CD1c-positive myeloid dendritic cell (primary cell): Measurements from ENCODE around the gene KLHL18.
"Not testable (repeated sequence)": the region's sequence is repeated elsewhere in the genome, so short reads cannot be mapped to it uniquely, and the experiment has no call there.

Experiments used
- DNase-seq: peaks from one replicate; pipeline ENCODE4 v3.0.0-alpha.2; 2016; ENCODE audit errors: extremely low spot score

KLHL18 gene

DNA sequence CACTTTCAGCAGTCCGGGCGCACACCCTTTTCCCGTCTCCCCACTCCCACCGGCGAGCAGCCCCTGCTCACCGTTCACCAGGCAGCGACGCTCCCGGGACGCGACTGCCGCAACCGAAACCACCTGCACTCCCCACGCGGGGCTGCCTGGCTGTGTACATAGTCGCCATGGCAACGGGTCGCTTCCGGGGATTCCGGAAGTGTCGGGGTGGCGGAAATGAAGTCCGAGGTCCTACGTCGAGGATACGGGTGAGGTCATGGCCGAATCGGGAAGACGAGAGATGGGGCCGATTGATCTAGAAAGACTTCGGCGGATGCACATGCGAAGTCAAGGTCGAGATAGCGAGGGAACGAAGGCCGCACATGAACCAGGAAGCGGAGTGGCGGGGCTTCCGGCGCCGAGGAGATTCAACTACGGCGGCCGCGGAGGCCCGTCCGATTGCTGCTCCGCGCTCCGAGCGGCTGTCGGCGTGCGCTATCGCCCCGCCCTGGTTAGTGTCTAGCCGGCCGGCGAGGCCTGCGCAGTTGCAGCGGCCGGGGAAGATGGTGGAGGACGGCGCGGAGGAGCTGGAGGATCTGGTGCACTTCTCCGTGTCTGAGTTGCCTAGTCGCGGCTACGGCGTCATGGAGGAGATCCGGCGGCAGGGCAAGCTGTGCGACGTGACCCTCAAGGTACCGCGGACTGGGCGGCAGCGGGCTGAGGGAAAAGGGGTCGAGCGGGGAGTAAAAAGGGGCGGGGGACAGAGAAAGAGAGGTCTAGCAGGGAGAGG lies at the start of gene KLHL18, which contains the start of gene KIF9:
TSS of gene KLHL18 (plus strand) at position 521 of the 769 bp plus-strand sequence. CDS start at position 543, 22 bp downstream.
TSS of gene KIF9 (minus strand) at position 376 of the 769 bp plus-strand sequence. CDS start 5,425 bp downstream, outside the sequence.
- peak; percentile 98 for DNase-seq

DNA sequence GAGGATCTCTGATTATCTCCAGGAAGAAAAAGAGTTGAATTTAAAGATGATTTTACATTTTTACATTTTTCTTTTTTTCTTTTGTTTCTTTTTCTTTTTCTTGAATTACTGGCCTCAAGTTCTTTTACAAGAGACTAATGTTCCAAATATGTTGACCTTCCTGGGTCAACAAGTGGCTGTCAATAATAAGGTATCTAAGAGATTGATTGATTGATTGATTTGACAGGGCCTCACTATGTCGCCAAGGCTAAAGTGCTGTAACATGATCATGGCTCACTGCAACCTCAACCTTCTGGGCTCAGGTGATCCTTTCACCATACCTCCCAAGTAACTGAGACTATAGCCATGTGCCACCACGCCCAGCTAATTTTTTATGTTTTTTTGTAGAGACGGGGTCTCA lies 44.7 kb upstream of the KLHL18 start:
- no peak for DNase-seq

DNA sequence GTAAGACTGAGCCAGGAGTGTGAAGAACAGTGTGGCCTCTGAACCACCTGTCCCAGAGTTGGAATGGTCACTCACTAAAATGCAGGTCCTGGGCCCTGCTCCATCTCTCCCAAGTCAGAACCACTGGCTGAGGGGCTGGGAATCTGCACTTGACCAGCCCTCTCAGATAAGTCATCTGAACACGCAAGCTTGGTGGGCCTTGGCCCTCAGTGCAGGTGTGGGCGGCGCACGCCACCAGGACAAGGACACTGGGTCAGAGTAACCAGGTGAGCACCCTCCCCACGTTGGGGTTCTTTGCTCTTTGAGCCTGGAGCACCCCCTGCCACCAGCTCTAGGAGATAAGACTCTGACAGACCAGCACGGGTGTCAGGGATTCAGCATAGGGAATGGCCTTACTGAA lies 42.8 kb upstream of the KLHL18 start:
- no peak for DNase-seq

DNA sequence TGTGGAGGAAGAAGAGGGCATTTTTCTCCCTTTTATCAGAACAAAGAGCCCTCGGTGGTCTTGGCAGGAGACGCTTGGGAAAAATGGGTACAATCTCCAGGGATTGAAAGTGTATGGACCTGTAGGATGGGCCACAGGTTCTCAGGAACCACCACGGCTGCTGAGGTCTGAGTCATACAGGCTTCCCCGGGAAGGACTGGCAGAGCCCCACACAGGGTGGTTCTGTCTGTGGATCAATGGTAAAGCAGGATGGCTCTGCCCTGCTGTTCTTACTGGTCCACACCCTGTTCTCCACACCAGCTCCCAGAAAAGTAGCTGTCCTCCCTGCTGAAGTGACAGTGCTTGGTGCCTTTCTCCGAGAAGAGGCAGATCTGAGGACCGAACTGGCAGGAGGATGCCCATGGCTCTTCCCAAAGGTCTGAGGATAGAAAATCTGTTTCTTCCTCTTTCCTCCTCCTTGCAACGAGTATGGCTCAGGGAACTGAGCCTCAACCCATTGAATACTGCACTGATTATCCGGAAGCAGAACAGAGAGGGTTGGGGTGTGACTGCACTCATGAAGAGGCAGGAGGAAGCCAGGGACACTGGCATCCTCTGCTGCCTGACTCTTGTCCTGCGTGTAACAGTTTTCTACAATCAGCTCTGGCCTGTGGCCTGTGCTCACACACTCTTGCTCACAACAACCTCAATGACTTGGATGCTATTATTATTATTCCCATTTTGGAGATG lies 39.2 kb upstream of the KLHL18 start:
- peak; percentile 41 for DNase-seq

DNA sequence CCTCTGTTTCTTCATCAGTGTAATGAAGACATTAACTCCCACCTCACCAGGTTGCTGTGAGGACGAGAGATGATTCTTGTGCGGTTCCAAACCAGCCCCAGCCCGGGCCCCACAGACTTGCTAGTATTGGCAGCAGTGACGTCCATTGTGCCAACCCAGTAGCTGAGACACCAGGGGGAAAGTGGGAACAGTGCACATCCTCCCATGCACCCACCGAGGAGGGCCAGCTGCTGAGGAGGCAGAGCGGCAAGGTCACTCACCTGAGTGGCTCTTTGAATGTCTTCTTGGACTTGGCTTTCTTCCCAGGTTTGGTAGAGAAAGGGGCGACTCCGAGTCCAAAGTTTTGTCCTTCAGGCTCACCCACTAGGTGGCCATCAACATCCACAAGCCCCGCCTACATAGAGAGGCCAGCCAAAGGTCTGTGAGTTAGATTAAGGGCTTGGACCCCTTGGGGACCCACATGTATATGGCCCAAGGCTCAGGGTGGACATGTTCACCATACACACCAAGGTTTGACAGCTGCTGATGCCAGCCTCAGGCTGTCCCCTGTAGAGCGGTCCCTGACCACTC lies 38.1 kb upstream of the KLHL18 start:
- DNase-seq: no peak

DNA sequence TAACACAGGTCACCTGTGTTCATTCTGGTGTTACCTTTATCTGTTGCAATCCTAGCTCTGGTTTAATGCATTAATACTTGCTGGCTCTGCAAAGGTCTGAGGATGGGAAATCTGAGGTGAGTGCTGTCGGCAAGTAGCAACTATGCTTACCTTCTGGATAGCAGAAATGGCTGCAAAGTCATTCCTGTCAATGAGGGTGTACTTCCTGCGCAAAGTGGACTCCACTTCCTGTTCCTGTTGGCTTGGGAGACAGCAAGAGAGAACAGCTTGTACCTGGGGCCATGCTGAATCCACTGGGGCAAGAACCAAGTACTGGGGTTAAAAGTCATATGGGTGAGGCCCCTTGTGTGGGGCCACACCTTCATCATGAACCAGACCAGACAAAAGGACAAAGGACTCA lies 37.5 kb upstream of the KLHL18 start:
- no peak for DNase-seq

DNA sequence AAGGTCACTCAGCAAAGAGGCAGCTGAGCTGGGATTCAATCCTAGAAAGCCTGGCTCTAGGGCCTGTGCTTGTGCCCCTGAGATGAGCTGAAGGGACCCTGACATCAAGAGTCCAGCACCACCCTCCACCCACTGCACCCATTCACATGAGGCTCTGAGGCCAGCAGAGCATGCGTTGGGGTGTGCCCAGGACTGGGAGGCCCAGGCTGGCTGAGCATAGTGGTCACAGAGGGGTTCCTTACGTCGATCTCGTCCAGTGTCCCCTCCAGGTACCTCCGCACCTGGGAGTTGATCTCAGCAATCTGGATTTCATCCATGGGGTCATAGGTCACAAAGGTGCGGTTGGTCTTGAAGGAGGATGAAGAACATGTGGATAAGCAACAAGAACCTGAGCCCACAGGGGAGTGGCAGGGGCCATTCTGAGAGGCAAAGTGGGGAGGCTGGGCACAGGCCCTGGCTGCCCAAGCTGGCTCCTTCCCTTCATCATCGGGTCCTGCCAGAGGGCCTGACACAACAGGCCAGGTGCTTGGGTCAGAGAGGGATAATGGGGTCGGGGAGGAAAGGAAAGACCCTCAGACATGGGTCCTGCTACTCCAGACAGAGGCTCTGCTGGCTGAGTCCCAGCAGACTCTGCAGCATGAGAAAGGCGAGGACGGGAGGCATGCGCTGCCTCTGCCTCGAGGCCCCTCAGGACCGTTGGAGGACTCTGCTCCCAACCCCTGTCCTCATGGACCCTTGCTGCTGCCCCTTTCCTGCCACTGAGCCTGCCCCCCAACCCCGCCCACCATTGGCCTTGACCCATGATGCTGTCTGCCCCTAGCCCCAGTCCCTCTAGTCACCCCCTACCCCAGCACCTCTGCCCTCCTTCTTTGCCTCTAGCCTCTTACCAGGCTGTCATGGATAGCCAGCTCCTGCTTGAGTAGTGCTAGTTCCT lies 35.3 kb upstream of the KLHL18 start:
- no peak for DNase-seq

DNA sequence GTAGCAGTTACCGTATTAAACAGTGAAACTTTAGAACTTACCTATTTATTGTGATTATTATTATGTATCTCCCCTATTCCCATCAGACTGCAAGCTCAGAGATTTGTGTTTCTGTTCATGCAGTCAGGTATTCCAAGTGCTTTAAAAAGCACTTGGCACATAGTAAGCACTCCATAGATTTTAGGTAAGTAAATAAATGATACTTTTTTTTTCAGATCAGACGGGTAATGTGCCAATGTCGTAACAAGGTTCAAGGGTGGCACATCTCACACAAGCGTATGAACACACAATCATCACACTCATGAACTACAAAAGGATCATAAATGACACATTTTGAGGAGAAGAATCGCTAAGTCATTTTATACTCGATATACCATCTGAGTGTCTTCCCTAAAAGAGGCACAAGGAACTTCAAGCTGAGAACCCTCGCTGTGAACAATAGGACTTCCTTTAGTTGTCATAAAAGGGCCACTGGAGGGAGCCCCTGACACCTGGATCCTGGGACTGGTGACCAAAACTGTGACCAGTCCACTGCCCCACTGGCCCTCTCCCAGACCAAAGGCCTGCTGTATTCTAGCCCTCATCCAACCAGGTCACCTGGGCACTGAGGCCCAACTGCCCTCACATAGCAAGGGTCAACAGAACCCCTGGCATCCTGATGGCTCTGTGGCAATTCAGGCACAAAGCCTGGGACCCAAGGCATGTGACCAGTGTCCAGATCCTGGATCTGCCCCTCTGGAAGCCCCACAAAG lies 32.3 kb upstream of the KLHL18 start:
- DNase-seq: peak; percentile 71

DNA sequence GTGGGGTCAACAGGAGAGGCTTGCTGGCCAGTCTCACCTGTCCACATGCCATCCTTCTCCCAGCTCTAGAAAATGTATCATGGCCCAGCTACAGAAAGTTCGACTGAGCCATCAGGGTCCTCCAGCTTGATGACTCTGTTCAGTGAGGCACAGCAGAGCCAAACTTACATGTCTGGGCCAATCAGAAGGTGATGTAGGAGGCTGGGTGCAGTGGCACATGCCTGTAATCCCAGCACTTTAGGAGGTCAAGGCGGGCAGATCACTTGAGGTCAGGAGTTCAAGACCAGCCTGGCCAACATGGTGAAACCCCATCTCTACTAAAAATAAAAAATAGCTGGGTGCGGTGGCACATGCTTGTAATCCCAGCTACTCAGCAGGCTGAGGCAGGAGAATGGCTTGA lies 31.7 kb upstream of the KLHL18 start:
- not testable (repeated sequence) for DNase-seq

DNA sequence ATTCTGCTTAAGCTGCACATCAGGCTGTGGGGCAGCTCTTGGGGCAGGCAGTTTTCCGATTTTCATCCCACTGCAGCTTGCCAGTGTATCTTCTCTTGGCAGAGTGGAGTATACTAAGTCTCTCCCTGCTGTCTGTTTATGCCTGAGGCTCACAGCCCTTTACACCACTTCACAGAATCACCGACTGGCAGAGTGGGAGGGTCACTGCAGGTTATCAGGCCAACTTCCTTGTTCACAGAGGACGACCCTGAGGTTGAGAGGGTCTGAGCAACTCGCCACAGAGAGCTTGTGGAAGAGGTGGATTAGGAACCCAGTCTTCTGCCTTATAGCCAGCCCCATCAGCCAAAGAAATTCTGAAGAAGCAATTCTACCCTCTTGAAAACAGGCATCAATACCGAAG lies 31.1 kb upstream of the KLHL18 start:
- DNase-seq: no peak

DNA sequence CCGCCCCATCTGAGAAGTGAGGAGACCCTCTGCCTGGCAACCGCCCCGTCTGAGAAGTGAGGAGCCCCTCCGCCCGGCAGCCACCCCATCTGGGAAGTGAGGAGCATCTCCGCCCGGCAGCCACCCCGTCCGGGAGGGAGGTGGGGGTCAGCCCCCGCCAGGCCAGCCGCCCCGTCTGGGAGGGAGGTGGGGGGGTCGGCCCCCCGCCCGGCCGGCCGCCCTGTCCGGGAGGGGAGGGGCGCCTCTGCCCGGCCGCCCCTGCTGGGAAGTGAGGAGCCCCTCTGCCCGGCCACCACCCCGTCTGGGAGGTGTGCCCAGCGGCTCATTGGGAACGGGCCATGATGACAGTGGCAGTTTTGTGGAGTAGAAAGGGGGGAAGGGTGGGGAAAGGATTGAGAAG lies 26.4 kb upstream of the KLHL18 start:
- DNase-seq: not testable (repeated sequence)

DNA sequence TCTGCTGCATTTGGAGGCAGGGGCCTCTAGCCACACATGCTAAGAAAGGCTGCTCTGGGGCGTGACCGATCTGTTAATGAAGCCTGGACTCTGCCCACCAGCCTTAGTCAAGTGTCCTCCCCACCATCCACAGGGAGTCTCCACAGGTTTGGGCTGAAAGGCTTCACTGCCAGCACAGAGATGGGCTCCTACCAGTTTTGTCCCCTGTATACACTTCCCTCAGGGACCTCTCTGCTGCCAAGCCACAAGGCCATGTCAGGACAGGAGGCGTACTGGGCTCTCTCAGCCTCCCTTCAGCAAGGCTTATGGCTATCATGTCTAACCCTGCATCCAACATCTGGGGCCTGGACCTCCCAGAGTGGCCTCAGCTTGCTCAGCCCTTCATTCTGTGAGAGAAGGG lies 23.6 kb upstream of the KLHL18 start:
- DNase-seq: no peak

DNA sequence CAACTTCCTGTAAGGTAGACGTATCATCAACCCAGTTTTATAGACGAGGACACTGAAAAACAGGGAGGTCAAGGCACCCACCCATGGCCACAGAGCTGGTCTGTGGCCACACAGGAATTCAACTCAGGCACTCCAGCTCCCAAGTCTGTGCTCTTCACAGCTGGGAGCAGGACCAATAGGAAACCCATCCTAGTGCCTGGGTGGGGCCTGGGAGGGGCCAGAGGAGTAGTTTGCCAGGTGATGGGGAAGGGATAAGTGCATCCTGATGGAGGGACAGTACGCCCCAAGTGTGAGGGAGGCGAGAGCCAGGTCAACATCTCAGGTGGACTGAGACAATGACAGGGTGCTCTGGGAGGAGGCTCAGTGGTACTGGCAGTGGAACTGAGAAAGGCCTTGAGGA lies 22.1 kb upstream of the KLHL18 start:
- no peak for DNase-seq

DNA sequence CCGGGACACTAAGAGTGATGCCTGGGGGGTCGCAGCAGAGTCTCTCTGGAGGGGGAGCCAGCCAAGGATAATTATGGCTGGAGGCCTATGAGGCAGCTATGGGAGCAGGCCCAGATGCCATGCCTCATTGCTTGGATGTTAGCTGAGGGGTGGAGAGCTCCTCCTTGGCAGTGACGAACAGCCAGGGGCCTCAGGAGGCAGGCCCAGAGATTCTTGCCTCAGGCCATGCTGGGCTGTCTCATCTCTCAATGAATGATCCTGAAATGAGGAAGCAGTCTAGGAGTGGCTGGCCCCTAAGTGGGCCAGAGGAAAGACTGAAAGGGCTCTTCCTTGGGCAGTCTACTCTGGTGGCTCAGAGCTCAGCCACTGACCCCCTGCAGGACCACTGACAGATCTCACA lies 21.4 kb upstream of the KLHL18 start:
- DNase-seq: peak; percentile 15

DNA sequence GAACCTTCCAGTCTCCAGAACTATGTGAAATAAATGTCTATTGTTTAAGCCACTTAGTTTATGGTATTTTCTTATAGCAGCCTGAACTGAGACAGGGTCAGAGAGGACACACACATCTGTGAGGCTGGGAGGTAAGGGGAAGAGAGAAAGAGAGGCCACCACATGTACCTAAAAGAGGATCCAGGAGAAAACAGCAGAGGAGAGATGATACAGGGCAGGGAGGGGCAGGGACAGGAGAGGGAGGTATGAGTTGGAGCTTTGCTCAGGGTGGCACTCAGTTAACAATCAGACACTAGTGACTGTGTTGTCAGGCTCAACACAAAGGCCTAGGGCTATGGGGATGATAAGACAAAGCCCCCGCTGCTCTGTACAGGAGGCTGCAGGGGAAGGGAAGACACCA lies 17.7 kb upstream of the KLHL18 start:
- DNase-seq: no peak

DNA sequence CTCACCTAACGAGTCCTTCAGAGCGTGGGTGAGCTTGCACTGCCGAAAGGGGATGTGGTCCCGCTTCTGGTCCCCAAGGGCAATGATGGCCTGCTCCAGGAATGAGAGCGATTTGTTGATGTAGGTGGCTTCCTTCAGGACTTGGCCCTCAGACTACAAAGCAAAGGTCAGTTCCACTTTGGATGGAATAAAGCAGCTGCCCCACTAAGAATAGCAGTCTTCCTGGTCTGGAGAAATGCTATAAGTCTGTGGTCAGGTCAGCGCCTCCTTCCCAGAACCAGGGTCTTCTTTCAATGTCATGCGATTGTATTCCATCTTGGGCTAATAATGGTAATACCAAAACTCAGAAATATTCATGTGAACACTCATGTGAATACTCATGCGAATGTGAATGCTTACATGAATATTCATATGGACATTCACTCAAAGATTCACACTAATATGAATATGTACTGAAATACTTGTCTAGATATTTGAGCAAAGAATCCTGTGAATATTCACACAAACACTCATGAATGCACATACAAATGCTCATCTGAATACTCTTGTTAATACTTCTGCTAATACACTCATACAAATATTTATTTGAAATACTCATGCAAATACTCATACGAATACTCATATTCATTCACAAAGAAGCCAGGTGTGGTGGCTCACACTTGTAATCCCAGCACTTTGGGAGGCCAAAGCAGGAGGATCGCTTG lies 16.9 kb upstream of the KLHL18 start:
- no peak for DNase-seq

DNA sequence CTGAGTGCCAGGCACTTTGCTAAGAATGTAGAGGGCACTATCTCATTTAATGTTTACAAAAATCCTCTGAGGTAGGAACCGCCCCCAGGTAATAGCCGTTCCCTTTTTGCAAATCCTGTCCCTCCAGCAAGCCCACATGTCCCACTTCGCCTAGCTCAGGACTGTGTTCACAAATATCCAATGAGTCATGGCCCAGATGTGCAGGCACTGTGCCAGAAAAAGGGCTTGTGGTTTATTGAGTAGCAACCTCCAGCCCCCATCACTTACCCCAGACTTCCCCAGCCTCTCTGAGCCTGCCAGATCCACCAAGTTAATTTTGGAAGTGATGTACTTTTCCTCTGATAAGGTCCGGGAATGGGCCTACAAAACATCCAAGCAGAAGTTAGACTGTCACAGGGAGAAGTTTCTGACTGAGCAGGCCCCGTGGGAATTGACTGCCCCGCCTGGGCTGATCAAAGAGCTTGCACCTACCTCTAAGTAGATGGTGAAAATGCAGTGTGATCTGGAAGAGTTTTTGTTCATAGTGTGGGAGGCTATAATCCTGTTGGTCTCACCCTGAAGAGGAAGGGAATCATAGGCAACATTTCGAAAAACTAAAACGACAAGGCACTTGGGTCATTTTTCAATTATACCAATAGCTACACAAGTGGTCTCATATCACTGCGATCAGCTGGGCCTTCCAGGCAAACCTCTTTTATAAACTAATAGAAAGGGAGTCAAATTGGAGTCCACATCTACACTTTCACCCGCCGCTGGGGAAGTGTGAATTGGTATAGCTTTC lies 15.8 kb upstream of the KLHL18 start:
- DNase-seq: peak; percentile 82

DNA sequence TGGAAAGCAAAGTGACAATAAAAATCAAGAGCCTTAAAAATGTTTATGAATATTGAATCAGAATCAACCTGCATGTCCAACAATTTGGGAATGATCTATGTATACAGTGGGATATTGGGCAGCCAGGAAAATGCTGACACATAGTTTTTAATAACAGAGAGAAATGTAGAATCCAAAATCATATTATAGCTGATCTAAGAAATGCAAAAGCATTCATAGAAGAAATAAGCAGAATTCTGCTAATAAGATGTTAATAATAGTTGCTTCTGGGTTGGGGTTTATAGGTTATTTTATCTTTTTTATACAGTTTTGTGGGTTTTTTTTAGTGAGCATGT lies 15.3 kb upstream of the KLHL18 start:
- DNase-seq: no peak

DNA sequence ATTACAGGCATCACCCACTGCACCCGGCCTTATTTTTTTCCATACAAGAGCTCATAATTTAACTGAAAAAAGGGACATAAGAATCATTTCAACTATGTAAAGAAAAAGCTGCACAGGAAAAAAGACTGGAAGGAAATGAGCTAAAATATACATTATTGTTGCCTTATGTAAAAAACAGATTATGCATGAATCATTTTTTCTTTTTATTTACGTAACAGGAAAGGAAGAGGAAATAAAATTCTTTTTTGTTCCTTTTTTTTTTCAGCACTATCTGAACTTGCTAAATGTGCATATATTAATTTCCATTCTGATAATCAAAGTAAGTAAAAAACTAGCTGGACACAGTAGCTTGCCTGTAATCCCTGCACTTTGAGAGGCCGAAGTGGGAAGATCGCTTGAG lies 12.2 kb upstream of the KLHL18 start:
- peak; percentile 36 for DNase-seq

DNA sequence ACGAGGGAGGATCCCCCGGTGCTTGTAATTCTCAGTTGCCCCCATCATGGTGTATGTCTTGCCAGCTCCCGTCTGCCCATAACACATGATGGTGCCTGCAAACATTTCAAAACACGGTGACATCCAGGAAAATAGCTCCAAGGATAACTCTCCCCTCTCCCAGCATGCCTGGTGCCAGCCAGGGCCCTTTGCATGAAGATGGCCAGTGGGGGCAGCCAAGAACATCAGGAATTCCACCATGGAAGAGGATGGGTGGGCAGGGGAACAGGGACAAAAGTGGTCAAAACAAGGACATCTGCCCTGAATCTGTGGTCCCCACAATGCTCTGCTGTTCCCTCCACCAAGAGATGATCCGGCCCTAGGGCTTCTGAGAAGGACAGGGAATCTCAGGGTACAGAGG lies 9.2 kb upstream of the KLHL18 start:
- DNase-seq: no peak
